ENCODE measurements around the gene GAS2L2.

- TF ChIP-seq POLR2AphosphoS5 (IDR thresholded peaks at IDR 0.05), result no peak
- no peak for TF ChIP-seq CTCF (IDR thresholded peaks at IDR 0.05)
Measured at GRCh38 chr17:35796942-35797341, 43.9 kb upstream of the GAS2L2 start.

All from stomach (tissue), 4 donors.